C4-2B (cell line): ENCODE results near the gene NCBP2.

Experiments used
- ZFX ChIP-seq: fragments of 450-650 bp; IDR thresholded peaks from 2 replicates; pipeline ENCODE4 v1.6.1; 2017
- TF ChIP-seq, protein P1 (sequence below): fragments of 450-650 bp; conservative IDR thresholded peaks from 2 replicates; pipeline ENCODE4 v1.5.1; 2017; ENCODE audit warnings: mild to moderate bottlenecking

DNA sequence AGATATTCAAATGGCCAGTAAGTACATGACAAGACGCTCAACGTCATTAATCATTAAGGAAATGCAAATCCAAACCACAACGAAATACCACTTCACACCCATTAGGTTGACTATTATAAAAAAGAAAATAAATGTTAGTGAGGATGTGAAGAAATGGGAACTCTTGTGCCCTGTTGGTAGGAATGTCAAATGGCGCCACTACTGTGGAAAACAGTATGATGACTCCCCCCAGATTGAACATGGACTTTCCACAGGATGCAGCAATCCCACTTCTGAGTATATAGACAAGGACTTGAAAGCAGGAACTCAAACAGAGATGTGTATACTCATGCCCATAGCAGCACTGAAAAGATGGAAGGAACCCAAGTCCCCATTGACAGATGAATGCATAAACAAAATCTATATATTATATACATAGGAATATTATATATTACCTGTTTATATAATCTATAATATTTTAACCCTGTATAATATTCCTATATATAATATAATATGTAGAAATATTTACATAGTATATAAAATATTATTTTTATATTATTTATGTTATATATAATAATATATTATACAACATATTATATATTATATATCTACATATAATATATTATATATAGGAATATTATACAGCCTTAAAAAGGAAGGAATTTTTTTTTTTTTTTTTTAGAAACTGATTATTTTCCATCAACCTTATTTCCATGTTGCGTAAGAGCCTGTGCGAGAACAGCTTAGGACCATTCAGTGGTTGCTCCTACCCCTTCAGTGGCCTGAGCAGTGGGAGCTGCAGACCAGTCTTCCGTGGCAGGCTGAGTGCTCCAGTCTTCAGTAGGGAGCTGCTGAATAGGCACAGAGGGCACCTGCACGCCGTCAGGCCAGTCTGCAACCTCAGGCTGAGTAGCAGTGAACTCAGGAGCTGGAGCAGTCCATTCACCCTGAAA is 43.9 kb upstream of the NCBP2 start:
- TF ChIP-seq, protein P1, sequence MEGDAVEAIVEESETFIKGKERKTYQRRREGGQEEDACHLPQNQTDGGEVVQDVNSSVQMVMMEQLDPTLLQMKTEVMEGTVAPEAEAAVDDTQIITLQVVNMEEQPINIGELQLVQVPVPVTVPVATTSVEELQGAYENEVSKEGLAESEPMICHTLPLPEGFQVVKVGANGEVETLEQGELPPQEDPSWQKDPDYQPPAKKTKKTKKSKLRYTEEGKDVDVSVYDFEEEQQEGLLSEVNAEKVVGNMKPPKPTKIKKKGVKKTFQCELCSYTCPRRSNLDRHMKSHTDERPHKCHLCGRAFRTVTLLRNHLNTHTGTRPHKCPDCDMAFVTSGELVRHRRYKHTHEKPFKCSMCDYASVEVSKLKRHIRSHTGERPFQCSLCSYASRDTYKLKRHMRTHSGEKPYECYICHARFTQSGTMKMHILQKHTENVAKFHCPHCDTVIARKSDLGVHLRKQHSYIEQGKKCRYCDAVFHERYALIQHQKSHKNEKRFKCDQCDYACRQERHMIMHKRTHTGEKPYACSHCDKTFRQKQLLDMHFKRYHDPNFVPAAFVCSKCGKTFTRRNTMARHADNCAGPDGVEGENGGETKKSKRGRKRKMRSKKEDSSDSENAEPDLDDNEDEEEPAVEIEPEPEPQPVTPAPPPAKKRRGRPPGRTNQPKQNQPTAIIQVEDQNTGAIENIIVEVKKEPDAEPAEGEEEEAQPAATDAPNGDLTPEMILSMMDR: no peak
- no peak for TF ChIP-seq ZFX
